AG10803 (cell line): ENCODE results near the gene AGAP1.

Source experiments
- DNase-seq: peaks from one replicate; pipeline ENCODE4 v3.0.0; 2010; ENCODE audit warnings: low read depth
- H3K4me3 ChIP-seq: 2 replicates; pipeline ENCODE4 v1.5.1; 2011; ENCODE audit warnings: mild to moderate bottlenecking, low read length, control low read depth
- TF ChIP-seq, protein P1 (sequence below): conservative IDR thresholded peaks from 2 replicates; pipeline ENCODE4 v1.5.1; 2011; ENCODE audit warnings: mild to moderate bottlenecking, low read length, control low read depth, inconsistent platforms

AGAP1 gene

DNA sequence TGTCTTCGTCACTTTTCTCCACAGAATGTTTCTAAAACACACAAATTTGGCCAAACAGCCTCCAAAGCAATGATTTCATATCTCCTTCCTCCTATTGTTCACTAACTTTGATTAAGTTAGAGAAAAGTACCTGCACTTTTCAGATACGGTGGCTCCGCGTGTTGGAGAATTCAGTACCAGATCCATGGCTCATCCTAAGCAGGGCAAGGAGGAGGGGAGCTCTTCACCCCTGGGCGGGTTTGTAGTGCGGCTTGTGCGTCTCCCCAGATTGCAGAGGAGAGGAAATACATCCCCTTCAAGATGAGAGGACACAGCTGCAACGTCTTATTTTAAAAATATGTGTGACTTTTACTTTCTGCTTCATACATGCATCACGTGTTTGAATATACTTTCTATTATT is 333.0 kb downstream of the AGAP1 start:
- TF ChIP-seq, protein P1, sequence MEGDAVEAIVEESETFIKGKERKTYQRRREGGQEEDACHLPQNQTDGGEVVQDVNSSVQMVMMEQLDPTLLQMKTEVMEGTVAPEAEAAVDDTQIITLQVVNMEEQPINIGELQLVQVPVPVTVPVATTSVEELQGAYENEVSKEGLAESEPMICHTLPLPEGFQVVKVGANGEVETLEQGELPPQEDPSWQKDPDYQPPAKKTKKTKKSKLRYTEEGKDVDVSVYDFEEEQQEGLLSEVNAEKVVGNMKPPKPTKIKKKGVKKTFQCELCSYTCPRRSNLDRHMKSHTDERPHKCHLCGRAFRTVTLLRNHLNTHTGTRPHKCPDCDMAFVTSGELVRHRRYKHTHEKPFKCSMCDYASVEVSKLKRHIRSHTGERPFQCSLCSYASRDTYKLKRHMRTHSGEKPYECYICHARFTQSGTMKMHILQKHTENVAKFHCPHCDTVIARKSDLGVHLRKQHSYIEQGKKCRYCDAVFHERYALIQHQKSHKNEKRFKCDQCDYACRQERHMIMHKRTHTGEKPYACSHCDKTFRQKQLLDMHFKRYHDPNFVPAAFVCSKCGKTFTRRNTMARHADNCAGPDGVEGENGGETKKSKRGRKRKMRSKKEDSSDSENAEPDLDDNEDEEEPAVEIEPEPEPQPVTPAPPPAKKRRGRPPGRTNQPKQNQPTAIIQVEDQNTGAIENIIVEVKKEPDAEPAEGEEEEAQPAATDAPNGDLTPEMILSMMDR: no peak
- no peak overlapping the region for H3K4me3 ChIP-seq
- DNase-seq: no peak

DNA sequence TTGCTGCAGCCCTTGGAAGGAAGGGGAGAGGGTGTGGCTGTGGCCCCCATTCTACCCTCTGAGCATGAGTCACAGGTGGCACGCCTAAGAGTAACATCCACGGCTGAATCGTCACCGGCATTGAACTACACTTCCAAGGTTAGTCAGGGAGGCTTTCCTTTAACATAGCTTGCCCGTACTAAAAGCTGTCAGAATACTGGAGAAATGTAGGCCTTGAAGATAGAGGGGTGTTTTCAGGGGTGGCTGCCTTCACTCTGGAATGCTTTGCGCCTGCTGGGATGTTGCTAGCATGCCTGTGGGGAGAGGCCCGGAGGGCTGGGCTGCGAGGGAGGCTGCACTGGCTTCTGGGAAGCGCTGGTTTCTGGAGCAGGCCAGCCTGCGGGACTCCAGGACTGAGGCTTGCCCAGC is 333.7 kb downstream of the AGAP1 start:
- TF ChIP-seq, protein P1: no peak
- no peak for DNase-seq

DNA sequence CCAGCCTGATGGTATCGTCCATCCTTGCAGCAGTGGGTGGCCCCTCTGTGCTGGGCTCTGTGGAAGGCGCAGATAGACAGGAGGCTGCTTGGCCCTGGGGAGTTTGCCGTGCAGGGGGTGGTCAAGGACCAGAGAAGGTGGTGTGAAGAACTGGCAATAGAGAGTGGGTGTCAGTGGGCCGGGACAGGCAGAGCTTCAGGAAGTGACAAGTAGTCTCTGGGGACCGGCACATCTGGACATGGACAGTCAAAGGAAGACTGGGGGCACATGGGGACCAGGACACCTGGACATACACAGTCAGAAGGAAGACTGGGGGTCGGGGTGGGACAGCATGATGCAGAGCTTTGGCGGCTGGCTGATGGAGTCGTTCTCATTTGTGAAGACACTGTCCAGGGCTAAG is 335.9 kb downstream of the AGAP1 start:
- H3K4me3 ChIP-seq: no peak overlapping the region
- DNase-seq: no peak
- TF ChIP-seq, protein P1: no peak

More for the DNA sequence above, 333.7 kb downstream of the AGAP1 start:
- no peak overlapping the region for H3K4me3 ChIP-seq

DNA sequence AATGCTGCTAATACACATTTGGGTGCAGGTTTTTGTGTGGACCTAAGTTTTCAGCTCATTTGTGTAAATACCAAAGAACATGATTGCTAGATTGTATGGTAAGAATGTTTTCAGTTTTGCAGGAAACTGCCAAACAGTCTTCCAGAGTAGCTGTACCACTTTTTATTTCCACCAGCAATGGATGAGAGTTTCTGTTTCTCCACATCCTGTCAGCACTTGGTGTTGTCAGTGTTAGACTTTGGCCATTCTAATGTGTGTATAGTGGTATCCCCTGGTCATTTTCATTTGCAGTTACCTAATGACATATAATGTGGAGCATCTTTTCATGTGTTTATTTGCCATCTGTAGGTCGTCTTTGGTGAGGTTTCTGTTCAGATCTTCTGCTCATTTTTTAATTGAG is 337.9 kb downstream of the AGAP1 start:
- DNase-seq: no peak
- H3K4me3 ChIP-seq: no peak overlapping the region
- TF ChIP-seq, protein P1: no peak

DNA sequence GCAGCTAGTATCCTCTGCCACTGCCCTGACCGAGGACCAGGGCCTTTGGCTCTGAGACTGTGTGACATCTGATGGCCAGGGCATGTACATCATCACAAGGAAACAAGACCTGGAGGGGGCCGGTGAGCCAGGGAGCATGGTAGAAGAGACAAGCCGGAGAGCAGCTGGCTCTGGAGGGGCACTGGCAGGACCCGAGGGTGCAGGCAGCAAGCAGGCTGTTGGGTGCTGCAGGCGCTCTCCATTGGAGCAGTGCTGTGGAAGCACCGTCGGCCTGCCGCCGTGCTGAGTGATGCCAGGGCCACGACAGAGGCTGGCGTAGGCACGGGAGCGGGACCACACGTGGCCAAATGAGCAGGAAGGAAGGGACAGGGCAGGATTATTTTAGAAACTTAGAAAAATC is 339.1 kb downstream of the AGAP1 start:
- no peak for DNase-seq
- TF ChIP-seq, protein P1: no peak

DNA sequence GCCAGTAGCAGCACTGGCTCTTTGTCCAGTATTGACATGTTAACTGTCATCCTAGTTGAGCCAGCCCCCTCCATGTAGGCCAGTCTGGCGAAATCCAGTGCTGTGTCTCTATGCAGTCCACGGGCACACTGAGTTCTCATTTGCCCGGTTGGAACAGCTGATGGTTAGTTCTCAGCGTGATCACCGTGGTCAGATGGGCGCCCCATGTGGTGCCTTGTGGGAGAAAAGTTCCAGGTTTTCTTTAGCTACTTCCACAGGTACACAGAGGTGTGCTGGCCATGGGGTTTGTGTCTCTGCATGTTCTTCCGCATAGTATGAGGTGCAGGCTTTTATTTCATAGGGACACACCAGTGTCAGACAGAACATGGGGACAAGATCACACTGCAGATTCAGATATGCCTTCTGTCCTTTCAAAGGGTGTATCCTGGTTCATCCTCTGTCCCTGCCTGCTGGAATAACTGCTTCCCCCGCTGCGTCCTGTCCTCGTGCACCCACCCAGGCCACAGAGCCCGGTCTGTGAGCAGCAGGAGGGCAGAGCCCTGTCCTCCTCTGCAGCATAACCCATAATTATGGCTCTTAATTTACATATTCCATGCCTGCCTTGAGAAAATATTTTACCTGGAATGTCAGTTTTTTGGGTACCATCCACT is 340.3 kb downstream of the AGAP1 start:
- no peak for DNase-seq
- TF ChIP-seq, protein P1: no peak
- no peak overlapping the region for H3K4me3 ChIP-seq

More for the DNA sequence above, 339.1 kb downstream of the AGAP1 start:
- H3K4me3 ChIP-seq: no peak overlapping the region

DNA sequence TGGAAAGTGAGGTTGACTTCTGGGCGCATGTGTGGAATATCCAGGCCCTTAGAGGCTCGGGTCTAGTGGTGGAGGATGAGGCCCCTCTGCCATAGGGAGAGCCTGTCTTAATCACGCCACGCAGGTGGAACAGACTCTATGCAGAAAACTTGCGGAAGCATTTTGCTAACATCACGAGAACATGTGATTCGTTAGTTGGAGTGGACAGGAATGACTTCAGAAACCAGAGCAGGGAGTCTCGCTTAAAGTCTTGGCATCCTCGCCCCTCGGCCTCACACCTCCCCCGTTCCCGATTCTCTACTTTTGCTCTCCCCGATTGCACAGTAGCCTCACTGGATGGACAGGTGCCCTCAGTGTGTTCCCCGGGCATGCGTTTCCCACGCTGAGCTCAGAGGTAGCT is 340.9 kb downstream of the AGAP1 start:
- DNase-seq: no peak
- TF ChIP-seq, protein P1: no peak
- H3K4me3 ChIP-seq: no peak overlapping the region
